ENCODE results near the gene VWA5B1. TPM values are rescaled to one million over a fixed set of nuclear protein-coding genes. Genes with fewer than 3 reads are reported as not detected.
A peak's percentile ranks its signal among the peaks of the same experiment; 100 is the strongest.

Gene VWA5B1
- total and polyA plus RNA-seq, 10 of the 15 experiments (the other 5 are each of a cell fraction or from before 2014, with no cell fraction given), result under 0.01 to 0.05 (median 0.01) TPM; not detected in 7

- TF ChIP-seq BCLAF1 (IDR thresholded peaks at IDR 0.05) (no peak), E2F4 (IDR thresholded peaks at IDR 0.05; ENCODE audit: low read depth, low read length) (no peak), NKRF (conservative IDR thresholded peaks at IDR 0.05) (no peak), RUNX3 (IDR thresholded peaks at IDR 0.05; ENCODE audit: low read length) (peak; percentile 48), SIX5 (IDR thresholded peaks at IDR 0.05; ENCODE audit: low read depth, low read length, severe bottlenecking) (no peak), NFIC (IDR thresholded peaks at IDR 0.05; ENCODE audit: low read depth, low read length) (peak; percentile 26; the same call in 1 of the 2 replicates), GATAD2B (conservative IDR thresholded peaks at IDR 0.05; ENCODE audit: low read depth) (no peak), SRF (IDR thresholded peaks at IDR 0.05; ENCODE audit: low read depth in 2 of 2, low read length in 2 of 2) (peak in 1 of 2 experiments; percentile 88; a peak in 2 of 4 replicates), PBX3 (IDR thresholded peaks at IDR 0.05; ENCODE audit: insufficient replicate concordance, low read depth, low read length) (no peak), SMAD1 (IDR thresholded peaks at IDR 0.05; ENCODE audit: low read depth, partially characterized antibody) (no peak), MTA2 (IDR thresholded peaks at IDR 0.05; ENCODE audit: low read depth) (no peak), BMI1 (IDR thresholded peaks at IDR 0.05; ENCODE audit: borderline replicate concordance) (no peak), IRF4 (IDR thresholded peaks at IDR 0.05; ENCODE audit: low read depth, low read length) (peak; percentile 53; the same call in 1 of the 2 replicates), FOXK2 (IDR thresholded peaks at IDR 0.05) (0 out of 2 replicates have a peak, but pooled peaks have one; percentile 11), SREBF2 (IDR thresholded peaks at IDR 0.05; ENCODE audit: low read length) (no peak), RELA (IDR thresholded peaks at IDR 0.05; ENCODE audit: borderline replicate concordance, partially characterized antibody) (no peak), SKIL (IDR thresholded peaks at IDR 0.05; ENCODE audit: low read depth, poor library complexity, severe bottlenecking) (peak; percentile 61), CREB1 (IDR thresholded peaks at IDR 0.05; ENCODE audit: low read depth) (no peak), TCF7 (IDR thresholded peaks at IDR 0.05; ENCODE audit: borderline replicate concordance) (no peak; the same call in 1 of the 2 replicates), NFYA (IDR thresholded peaks at IDR 0.05; ENCODE audit: borderline replicate concordance, low read depth, low read length) (no peak), ATF7 (IDR thresholded peaks at IDR 0.05; ENCODE audit: low read depth) (peak; percentile 99)
These were observed 31.6 kb downstream of the VWA5B1 start (continued) for GRCh38 chr1:20322081-20322824.
